Measurements from ENCODE around the gene PTPRN2.

DNA sequence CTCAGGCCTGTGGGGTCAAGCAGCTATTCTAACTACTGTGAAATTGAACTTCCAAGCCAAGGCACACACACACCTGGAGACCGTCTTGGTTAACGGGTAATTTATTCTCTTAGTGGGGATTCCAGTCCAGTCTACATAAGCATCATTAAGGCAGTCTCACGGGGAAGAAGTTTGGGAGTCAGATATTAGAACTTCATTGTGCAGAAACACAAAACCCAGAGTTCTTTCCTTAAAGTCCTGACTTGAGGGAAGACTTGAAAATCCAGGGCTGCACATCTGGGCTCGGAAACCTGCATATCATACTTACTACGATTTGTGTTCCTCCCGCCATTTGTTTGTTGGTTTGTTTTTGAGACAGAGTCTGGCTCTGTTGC is 112.0 kb downstream of the PTPRN2 start:
- no peak for TF ChIP-seq EZH2 (IDR thresholded peaks at IDR 0.05; ENCODE audit: low read length, missing control alignments)
- TF ChIP-seq, protein P1, sequence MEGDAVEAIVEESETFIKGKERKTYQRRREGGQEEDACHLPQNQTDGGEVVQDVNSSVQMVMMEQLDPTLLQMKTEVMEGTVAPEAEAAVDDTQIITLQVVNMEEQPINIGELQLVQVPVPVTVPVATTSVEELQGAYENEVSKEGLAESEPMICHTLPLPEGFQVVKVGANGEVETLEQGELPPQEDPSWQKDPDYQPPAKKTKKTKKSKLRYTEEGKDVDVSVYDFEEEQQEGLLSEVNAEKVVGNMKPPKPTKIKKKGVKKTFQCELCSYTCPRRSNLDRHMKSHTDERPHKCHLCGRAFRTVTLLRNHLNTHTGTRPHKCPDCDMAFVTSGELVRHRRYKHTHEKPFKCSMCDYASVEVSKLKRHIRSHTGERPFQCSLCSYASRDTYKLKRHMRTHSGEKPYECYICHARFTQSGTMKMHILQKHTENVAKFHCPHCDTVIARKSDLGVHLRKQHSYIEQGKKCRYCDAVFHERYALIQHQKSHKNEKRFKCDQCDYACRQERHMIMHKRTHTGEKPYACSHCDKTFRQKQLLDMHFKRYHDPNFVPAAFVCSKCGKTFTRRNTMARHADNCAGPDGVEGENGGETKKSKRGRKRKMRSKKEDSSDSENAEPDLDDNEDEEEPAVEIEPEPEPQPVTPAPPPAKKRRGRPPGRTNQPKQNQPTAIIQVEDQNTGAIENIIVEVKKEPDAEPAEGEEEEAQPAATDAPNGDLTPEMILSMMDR (conservative IDR thresholded peaks at IDR 0.05 in 1 of 2, IDR thresholded peaks at IDR 0.05 in 1 of 2; ENCODE audit: low read depth in 1 of 2, low read length in 2 of 2): no peak

Data from fibroblast of lung (primary cell).